Stromal cell of bone marrow (primary cell): ENCODE measurements around the gene HERC3.

Experiments used
- DNase-seq: peaks from one replicate; pipeline ENCODE4 v3.0.0-alpha.2; 2012; ENCODE audit warnings: low read depth

HERC3 gene

DNA sequence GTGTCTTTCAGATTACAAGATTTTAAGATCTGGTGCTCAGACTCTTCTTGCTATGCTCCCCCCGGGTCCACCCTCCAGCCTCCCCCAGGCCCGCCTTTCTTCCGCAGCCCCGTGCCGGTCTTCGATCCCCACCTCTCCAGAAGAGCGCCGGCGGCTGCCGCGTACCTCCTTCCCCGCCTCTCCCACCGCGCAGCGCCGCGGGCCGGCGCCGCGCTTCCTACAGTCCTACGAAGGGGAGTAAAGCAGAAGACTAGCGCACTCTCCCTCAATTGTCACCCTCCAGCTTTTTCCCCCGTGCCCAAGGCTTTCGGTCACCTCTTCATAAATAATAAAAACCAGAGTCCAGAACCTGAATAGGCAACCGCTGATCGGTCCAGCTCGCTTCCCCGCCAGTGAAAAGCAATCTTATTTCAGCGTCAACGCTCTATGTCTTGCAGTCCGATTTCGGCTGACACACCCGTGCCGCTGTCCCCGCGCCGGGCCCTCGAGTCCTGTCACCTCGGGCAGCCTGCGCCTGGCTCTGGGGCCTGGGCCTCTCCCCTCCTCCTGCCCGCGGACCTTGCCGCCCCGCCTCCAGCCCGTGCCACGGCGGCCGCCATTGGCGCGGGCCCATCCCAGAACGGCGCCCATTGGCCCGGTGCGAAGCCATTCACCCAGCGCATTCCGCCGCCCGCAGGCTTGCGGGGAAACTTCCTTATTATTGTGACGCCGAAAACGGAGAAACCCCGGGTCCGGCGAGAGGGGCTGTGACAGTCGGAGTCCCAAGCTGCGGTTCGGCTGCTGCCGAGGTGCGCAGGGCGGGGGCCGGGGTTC, at the start of gene HERC3:
TSS of gene HERC3 (plus strand) at position 694 of the 813 bp plus-strand sequence. CDS start 13,344 bp downstream, outside the sequence.
- peak; percentile 80 for DNase-seq

DNA sequence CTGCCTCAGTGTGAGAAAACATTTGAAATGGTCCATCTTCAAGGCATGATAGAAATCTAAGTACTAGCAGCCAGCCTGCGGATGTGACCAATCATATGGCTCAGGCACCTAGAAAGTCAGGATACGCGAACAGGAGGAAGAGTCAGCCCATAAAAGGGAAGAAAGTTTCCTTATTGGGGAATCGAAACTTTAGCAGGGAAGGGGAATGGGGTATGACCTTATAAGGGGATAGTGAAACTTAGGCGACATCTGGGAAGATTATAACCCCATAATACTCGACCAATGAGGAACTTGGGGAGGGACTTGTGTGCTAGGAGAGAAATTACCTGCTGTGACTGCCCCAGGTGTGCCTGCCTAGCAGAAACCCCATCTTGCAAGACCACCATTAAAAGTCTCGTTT, 42.5 kb upstream of the HERC3 start:
- no peak for DNase-seq

DNA sequence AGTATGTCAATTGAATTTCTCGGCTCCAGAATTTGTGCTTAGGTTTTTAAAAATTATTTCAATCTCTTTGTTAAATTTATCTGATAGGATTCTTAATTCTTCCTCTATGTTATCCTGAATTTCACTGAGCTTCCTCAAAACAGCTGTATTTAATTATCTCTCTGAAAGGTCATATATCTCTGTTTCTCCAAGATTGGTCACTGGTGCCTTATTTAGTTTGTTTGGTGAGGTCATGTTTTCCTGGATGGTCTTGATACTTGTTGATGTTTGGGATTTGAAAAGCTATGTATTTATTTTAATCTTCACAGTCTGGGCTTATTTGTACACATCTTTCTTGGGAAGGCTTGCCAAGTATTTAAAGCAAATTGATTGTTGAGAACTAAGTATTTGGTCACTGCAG, 24.7 kb upstream of the HERC3 start:
- DNase-seq = no peak

DNA sequence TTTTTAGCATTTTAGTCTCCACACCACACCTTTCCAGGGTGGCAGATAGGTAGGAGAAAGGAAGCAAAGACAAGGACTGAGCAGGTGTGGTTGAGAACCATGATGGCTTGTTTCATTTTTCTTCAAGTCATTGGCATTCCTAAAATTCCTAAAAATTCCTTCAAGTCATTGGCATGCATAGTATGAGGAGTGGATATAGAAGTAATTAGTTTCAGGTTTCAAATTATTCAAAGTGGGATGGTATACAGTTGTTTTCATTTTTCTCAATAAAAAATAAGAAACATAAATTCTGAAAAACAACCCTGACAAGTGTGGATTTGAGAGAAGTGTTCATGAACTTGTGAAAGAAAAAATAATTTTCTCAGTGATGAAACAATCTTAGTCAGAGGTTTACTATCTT, 22.3 kb upstream of the HERC3 start:
- no peak for DNase-seq

DNA sequence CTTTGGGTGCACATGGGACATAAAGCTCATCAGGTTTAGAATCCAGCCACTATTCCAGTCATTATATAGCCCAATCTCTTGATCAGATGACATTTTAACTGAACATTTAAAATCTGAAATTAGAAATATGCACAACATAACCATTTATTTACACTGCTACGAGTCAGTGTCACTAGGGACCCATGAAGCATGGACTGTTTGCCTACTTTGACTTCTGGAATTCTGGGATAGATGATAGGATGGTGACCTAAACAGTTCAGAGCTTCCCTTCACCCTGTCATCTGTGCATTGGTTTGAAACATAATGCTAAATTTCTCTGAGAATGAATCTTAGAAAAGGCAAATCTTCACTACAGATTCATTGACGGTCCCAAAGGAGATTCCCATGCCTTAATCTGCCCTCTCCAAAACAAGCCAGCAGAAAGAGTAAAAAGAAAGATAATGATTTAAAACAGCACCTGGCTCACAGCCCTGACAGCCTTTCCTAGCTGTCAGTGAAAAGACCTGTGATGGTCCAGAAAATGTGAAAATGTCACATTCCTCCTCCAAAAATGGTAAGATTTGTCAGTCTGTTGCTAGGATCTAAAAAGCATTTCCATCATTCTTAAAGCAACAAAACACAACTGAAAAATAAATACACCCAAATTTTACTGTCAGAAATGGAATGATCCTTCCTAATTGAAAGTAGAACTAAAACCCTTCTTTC, 18.9 kb upstream of the HERC3 start:
- peak; percentile 41 for DNase-seq

DNA sequence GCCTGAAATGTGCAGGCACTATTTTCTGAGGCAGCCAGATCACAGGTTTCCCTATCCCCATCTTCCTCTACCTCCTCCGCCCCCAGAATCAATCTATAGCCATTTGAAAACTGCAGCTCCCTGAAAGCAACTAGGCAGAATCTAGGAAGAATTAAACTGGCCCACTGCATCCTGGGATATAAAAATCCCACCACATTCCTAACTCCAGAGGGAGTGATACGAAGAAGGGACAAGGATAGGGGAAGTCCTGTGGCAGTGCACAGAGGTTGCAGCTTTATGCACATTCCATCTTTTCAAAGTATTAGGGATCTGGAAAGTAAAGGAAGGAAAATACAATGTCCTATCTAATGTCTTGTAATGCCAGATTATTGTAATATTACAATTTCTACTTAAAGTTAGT, 18.3 kb upstream of the HERC3 start:
- DNase-seq = no peak

DNA sequence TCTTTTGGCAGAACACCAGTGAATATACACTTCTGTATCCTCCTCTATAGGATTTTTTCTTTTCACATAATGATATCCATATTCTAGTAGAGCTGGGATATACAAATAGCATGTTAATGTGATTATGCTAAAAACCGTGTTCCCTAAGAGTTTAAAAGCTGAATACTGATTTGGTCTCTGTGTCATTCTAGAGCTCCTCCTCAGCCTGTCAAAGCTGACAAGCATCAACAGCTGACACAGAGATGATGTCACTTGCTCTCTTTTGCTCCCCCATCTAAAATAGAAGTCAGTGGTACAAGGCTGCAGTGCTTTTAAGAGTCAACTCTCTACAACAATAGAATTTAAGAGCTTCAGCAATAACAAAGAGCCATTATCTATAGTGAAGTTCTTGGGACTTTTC, 17.1 kb upstream of the HERC3 start:
- DNase-seq = no peak

DNA sequence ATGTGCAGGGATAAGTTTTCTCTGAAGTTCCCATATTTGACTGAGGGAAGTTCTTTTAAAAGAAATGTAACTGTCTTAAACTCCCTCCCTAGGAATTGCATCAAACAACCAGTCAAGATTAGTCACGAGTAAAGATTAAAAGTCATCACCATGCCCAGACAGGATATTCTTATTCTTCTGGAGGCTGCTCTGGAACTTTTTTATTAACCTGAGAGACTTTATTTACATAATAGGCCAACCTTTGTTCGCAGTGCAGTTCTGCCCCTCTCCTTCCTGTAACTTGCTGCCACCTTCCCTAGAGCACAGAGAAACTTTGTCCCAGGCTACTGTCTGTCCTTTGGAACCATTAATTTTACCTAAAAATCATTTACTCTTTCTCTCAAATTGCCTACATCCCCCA, 9.8 kb upstream of the HERC3 start:
- no peak for DNase-seq

DNA sequence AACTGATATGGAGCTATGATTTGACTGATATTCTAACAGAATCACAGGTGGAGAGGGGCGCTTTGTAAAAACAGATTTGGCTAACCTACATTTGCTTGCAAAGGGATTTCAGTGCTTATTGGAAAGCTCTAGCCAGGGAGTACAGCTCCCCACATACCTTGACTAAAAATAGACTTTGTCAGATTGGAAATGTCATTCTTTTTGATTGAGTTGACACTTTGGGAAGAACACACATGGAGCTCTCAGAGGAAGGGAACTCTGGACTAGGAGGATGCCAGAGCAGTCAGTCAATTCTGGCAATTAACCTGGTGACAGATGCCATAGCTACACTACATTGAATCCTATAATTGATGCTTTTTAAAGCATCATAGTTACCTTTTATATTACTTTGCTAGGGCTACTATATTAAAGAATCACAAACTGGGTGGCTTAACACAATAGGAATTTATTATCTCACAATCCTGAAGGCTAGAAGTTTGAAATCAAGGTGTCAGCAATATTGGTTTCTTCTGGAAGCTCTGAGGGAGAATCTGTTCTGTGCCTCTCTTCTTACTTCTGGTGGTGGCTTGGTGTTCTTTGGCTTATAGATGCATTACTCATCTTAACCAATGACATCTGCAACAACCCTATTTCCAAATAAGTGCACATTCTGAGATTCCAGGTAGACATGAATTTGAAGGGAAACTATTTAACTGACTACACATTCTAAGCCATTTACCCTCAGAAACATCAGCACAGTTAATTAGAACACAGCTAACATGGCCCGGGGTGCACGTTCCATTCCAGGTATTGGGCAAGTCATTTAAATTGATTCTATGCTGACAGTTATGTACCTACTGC, 8.4 kb upstream of the HERC3 start:
- no peak for DNase-seq

DNA sequence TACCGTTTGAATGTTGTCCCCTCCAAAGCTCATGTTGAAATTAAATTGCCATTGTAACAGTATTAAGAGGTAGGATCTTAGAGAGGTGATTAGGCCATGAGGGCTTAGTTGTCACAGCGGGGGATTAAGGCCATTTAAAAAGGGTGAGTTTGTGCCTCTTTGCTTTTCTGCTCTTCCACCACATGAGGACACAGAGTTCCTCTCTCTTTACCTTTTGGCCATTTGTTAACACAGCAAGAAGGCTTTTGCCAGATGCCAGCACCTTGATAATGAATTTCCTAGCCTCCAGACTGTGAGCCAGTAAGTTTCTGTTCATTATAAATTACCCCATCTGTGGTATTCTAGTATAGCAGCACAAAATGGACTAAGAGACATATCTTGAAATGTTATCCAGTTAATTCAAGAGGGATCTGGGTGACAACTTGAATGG, 7.8 kb upstream of the HERC3 start:
- no peak for DNase-seq

DNA sequence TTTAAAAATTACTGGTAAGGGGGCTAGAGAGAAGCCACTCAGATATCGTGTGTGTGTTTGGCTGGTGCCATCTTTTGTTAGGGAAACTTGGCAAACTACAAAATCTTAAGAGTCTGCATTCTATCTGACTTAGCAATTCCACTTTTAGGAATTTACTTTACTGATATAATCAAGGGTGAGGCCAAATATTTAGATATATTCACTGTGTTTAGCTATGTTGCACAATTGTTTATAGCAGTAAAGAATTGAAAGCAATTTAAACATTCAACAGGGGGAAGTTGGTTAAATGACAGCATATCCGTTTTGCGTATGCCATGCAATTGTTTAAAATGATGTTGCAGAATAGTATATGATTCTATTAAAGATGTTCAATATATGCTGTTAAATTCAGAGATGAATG, 6.4 kb upstream of the HERC3 start:
- no peak for DNase-seq

DNA sequence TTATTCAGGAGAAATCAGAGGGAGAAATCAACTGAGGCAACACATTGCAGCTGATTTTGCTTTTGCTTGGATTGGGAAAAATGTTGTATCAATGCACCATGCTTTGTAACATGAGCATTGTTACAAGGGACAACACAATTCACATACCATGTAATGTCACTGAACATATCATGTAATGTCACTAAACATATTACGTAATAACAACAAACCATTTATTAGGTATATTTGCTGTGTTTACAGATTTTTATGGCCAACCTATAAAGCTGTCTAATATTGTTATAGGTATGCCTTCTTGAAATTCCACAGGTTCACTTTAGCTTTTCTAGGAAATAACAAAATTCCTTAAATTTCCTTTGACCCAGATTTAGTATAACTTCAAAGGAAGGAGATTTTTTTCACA, 5.0 kb upstream of the HERC3 start:
- no peak for DNase-seq

DNA sequence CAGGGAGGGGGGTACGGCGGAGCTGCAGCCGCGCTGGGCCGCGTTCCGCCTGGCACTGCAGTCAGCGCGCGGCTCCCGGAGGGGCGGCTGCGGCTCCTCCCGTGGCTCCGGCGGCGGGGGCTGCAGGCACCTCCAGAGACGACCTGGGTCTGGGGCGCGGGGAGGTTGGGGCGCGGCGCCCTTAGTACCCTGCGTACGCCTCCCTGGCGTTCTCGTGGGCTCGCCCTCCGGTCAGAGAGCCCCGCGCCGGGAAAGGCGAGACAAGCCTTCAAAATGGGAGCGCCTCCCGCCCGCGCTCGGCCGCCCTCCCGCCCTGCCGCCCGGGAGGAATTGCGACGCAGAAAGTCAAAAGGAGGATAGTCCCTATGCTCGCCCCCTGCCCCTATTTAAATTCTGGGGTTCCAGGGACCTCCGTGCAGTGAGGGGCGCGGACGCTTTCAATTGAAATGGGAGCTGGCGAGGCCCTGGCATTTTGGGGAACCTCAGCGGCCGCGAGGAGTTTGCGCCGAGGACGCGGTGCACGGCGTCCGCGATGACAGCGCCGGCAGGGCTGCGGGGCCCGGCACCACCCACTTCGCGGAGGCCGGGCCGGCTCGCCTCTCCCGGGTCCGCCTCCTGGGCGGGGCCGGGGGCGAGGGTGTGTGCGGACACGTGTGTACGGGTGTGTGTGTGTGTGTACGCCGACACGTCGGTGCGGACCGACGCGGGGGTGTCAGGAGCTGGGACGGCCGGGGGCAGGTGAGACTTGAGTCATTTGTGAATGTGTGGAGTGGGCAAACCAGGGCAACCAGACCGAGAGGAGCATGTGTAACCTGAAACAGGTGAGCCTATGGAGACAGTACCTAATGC, 544 bp downstream of the HERC3 start:
- DNase-seq = peak; percentile 53

DNA sequence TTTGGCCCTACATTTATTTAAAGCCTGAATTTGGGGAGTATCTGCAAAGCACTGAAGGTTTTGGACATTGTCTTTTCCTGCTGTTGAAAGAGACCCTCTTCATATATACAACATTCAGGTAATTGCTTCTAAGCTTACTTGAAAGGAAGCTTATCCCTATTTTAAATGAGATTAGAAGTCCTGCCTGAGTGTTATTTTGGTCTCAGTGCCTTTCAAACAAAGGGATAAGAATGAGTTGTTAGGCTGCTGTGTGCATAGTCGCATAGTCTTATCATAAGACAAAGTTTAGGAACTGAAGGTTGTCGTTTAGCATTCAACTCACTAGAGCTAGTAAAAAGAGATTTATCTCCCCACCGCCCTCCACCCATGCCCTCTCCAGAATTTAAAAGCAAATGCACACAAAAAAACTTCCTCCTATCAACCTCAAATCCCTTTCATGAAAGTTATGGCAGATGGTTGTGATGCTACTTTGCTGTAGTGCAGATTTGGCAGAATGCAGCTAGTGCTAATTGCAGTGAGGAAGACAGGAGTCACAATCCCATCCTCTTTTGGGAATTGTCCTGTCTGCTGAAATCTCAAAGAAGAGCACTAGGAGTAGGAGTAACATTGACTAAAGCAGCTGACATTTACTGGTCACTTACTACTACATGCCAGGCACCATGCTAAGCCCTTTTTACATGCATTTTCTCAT, 5.8 kb downstream of the HERC3 start:
- DNase-seq = no peak

DNA sequence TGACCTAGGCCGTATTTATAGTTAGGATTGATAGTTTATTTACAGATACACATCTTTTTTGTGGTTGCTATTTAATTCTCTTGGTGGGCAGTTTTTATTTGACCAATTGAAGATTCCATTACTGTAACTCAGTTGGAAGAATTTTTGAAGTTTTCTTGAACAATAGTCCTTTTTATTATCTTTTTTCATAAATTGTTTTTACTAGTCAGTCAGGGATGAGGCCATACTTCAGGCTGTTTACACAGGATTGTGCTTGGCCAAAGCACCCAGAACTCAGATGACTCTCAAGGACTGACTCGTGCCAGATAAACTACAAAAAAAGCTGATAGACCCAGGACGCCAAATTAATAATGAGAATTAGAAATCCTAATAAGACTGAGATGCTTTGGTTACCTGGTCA, 7.0 kb downstream of the HERC3 start:
- DNase-seq = no peak

DNA sequence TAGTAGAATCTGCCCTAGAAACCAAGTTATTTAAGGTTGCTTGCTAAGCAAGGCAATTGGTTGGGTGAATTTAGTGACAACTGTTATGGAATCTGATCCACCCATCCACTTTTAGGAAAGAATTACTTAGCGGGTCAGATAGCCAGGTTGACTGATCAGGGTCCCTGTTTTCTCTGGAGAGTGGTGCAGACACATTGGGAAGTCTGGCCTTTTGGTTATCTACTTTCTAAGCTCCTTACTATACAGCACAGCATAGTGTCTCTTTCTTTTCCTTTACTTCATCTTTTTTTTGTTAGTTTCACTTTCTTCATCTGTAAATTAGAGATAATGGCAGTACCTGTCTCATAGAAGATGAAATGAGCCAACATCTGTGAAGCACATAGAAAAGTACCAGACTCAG, 7.4 kb downstream of the HERC3 start:
- no peak for DNase-seq

DNA sequence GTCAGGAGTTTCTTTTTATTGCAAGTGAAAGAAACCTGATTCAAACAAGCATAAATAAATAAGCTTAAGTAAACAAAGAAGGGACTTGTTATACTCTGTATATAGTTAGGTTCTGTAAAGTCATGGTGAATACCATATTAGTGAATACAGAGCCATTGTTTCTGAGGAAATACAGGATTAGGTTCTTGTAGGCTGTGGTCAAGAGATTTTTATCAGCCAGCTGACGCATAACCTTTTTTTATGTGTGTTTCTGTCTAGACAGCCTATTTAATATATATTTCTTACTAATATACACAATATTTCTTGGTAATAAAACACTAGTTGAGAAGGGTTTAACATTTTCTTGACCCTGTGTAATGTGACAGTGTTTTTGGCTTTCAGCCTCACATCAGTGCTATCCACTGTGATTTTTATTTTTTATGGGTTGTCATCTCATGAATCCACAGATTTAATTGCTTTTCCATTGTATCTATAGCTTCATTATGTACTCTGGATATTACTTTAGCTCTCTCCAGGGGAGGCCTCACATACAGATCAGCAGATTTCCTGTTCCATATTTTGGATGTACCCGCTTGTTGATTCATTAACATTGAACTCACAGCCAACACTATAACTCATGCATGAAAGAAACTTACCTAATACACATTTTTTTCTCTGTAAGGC, 8.0 kb downstream of the HERC3 start:
- DNase-seq = no peak

DNA sequence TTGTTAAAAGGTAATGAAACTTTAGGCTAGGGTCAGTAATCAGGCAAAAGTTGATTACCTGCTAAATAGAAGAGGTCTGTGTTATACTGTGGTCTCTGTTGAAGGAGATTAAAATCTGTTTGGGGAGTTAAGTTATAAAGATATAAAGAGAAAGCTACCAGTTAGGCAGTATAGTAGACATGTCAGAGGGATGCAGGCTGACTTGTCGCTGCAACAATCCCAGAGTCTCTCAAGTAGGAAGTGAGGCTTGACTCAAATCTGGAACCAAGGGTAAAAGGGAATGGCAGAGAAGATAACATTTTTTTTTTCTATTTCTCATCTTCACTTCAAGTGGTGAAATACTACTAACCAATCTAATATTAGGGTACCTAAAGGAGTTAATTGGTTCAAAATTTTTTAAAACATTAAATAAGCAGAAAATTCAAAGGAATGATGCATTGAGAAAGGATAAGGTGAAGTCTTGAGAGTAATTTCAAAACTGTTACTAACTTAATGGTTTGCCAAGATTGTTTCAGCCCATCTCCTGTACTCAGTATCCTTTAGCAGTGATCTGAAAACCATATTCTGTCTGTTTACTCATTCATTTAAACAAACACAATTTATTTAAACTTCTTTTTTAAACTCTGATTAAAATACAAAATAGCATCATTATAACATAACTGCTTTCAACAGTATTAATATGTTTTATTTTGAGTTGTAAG, 12.8 kb downstream of the HERC3 start:
- DNase-seq = no peak

DNA sequence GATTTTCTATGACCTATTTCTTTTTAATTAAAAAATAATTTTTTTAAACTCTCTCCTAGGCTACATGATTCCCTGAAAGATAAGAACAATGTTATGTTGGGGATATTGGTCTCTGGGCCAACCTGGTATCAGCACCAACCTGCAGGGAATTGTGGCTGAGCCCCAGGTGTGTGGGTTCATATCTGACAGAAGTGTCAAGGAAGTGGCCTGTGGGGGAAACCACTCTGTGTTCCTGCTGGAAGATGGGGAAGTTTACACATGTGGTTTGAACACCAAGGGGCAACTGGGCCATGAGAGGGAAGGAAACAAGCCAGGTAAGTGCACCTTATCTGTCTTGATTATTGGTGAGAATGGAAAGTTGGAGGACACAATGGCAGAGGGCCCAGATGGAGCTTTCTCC, 13.5 kb downstream of the HERC3 start:
- DNase-seq = no peak

DNA sequence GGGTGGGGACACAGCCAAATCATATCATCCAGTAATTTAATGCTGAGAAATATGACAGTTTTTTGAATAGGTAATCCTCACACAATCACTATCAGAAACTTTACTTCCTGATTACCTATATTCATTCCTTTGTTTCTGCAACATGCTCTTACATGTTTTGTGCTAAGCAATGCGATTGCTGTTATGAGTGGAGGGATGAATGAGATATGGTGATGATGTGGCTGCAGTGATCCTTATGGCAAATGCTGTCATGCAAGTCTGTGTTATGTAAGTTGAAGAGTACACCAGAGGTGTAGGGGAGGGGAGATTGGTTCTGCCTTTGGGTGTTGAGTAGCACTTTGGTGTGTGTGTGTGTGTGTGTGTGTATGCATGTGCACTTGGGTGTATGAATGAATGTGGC, 14.6 kb downstream of the HERC3 start:
- no peak for DNase-seq
